ENCODE results near the gene SAMM50. TPM values are rescaled to one million over a fixed set of nuclear protein-coding genes. Genes with fewer than 3 reads are reported as not detected.

Gene SAMM50
- total and polyA plus RNA-seq, 10 of the 15 experiments (the other 5 are each of a cell fraction or from before 2014, with no cell fraction given) = 38.2 to 126 (median 62.4) TPM

DNA sequence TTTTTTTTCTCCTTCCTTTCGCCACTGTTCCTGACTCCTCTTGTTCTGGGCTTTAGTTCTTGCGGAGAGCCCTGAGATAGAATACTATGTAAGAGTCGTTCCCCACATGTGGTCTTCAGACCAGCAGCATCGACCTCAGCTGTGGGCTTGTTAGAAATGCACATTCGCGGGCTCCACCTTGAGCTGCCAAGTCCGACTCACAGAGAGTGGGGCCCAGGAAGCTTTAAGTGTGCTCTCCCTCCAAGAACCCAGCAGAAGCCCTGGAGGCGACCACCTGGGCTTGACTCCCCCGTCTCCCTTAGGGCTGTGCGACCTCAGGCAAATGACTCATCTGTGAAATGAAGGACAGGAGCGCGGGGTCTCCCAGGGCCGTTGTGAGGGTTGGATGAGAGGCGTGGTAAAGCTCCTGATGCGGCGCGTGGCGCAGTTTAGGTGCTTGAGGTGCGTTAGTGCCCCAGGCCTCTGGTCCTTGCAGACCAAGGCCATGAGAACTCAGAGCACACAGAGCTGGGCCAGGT is 18.8 kb downstream of the SAMM50 start:
- no TSS peak for BruUV-seq (replicated peaks)
- ChIA-PET SMC1A (ENCODE audit: uncharacterized antibody, unreplicated experiment) (no interaction called here), CTCF (interaction anchor here (0.9 kb wide), 1 partner anchor 19 kb away, joined by 3 read pairs; no protein-coding TSS in a partner anchor), RAD21 (ENCODE audit: unreplicated experiment) (no interaction called here), POLR2A (no interaction called here)
- Histone ChIP-seq H3K9me3 (replicated peaks; ENCODE audit: control insufficient read depth, insufficient read depth, low read length) (no peaks in the 10 kb centered on the region), H3K79me2 (ENCODE audit: control insufficient read depth, insufficient read depth, low read length) (no peaks in the 10 kb centered on the region), H3K4me2 (ENCODE audit: control insufficient read depth, insufficient read depth) (no peak overlapping the region), H2AFZ (ENCODE audit: control insufficient read depth, low read depth, low read length) (no peak overlapping the region), H3K4me3 (no peak overlapping the region), H3K9ac (ENCODE audit: control insufficient read depth, insufficient read depth, low read length) (no peak overlapping the region), H3K4me1 (ENCODE audit: control insufficient read depth, insufficient read depth, low read length) (no peaks in the 10 kb centered on the region), H3K27me3 (replicated peaks in 1 of 2; ENCODE audit: control insufficient read depth in 2 of 2, insufficient read depth in 2 of 2, low read length in 1 of 2) (no peaks in the 10 kb centered on the region), H3K27ac (ENCODE audit: control insufficient read depth, insufficient read depth) (no peak overlapping the region), H3K36me3 (ENCODE audit: control insufficient read depth in 2 of 2, insufficient read depth in 2 of 2, low read length in 1 of 2) (peaks cover 25 to 39% of the 10 kb centered on the region in 2 experiments), H4K20me1 (ENCODE audit: control insufficient read depth, insufficient read depth) (no peaks in the 10 kb centered on the region)
- FAIRE-seq = no peak
- WGBS (ENCODE audit: insufficient coverage, insufficient replicate concordance, low lambda C conversion rate, missing lambda C conversion rate) = 92% methylated on average over 19 of the region's 19 CpGs
- TF ChIP-seq, protein P1, sequence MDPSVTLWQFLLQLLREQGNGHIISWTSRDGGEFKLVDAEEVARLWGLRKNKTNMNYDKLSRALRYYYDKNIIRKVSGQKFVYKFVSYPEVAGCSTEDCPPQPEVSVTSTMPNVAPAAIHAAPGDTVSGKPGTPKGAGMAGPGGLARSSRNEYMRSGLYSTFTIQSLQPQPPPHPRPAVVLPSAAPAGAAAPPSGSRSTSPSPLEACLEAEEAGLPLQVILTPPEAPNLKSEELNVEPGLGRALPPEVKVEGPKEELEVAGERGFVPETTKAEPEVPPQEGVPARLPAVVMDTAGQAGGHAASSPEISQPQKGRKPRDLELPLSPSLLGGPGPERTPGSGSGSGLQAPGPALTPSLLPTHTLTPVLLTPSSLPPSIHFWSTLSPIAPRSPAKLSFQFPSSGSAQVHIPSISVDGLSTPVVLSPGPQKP (IDR thresholded peaks at IDR 0.05; ENCODE audit: low read depth, low read length) = no peak
- TF ChIP-seq, protein P2, sequence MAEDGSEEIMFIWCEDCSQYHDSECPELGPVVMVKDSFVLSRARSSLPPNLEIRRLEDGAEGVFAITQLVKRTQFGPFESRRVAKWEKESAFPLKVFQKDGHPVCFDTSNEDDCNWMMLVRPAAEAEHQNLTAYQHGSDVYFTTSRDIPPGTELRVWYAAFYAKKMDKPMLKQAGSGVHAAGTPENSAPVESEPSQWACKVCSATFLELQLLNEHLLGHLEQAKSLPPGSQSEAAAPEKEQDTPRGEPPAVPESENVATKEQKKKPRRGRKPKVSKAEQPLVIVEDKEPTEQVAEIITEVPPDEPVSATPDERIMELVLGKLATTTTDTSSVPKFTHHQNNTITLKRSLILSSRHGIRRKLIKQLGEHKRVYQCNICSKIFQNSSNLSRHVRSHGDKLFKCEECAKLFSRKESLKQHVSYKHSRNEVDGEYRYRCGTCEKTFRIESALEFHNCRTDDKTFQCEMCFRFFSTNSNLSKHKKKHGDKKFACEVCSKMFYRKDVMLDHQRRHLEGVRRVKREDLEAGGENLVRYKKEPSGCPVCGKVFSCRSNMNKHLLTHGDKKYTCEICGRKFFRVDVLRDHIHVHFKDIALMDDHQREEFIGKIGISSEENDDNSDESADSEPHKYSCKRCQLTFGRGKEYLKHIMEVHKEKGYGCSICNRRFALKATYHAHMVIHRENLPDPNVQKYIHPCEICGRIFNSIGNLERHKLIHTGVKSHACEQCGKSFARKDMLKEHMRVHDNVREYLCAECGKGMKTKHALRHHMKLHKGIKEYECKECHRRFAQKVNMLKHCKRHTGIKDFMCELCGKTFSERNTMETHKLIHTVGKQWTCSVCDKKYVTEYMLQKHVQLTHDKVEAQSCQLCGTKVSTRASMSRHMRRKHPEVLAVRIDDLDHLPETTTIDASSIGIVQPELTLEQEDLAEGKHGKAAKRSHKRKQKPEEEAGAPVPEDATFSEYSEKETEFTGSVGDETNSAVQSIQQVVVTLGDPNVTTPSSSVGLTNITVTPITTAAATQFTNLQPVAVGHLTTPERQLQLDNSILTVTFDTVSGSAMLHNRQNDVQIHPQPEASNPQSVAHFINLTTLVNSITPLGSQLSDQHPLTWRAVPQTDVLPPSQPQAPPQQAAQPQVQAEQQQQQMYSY (CRISPR knock-in tag; IDR thresholded peaks at IDR 0.05) = no peak
- TF ChIP-seq IKZF2 (IDR thresholded peaks at IDR 0.05) = no peak
- no peak for TF ChIP-seq BCL3 (IDR thresholded peaks at IDR 0.05; ENCODE audit: borderline replicate concordance, insufficient read depth, low read depth, low read length, poor library complexity, severe bottlenecking)
- no peak for TF ChIP-seq ZNF207 (IDR thresholded peaks at IDR 0.05; ENCODE audit: borderline replicate concordance)
- no peak for ATAC-seq
- in situ Hi-C loops (cut with MboI) (no loop called here), intact Hi-C loops (cut with micrococcal nuclease; ENCODE audit: unreplicated experiment) (no loop called here)
- DNase-seq (ENCODE audit: low read depth, low spot score) = no peak

Measured in GM12878 (cell line).